Suprapubic skin (tissue), 4 donors: ENCODE results near the gene CDH1. TPM values are rescaled to one million over a fixed set of nuclear protein-coding genes. Genes with fewer than 3 reads are reported as not detected.

ENCODE experiments used
- DNase-seq, 2 donors: peaks; one replicate each; pipeline ENCODE4 v3.0.0-alpha.2; 2019; ENCODE audit warnings: low spot score in 2 of 2
- H3K27ac ChIP-seq: fragments of 200-600 bp; sonication (generic); one replicate; pipeline ENCODE4 v1.5.1; 2019
- H3K27me3 ChIP-seq: fragments of 200-600 bp; sonication (generic); one replicate; pipeline ENCODE4 v1.5.1; 2019
- H3K36me3 ChIP-seq: fragments of 200-600 bp; sonication (generic); one replicate; pipeline ENCODE4 v1.5.1; 2019
- H3K4me1 ChIP-seq: fragments of 200-600 bp; sonication (generic); one replicate; pipeline ENCODE4 v1.5.1; 2019
- H3K4me3 ChIP-seq: fragments of 200-600 bp; sonication (generic); one replicate; pipeline ENCODE4 v1.5.1; 2019; ENCODE audit warnings: mild to moderate bottlenecking
- H3K9me3 ChIP-seq: fragments of 200-600 bp; sonication (generic); one replicate; pipeline ENCODE4 v1.5.1; 2019
- CTCF ChIP-seq, 2 donors: fragments of 200-600 bp in 1 of 2; fragments of 450-650 bp in 1 of 2; sonication (generic) in 1 of 2; IDR thresholded peaks; one replicate each; pipeline ENCODE4 v1.5.1; 2016 to 2019; ENCODE audit warnings: antibody characterized with exemption in 2 of 2, mild to moderate bottlenecking in 1 of 2, moderate library complexity in 1 of 2
- EP300 ChIP-seq: sonication (generic); formaldehyde crosslinking; IDR thresholded peaks from one replicate; pipeline ENCODE4 v1.6.1; 2017; ENCODE audit warnings: antibody characterized with exemption
- POLR2A ChIP-seq, 2 donors: fragments of 450-650 bp; IDR thresholded peaks; one replicate each; pipeline ENCODE4 v1.6.1; 2017; ENCODE audit warnings: antibody characterized with exemption in 2 of 2, mild to moderate bottlenecking in 2 of 2, moderate library complexity in 2 of 2
- POLR2AphosphoS5 ChIP-seq, 3 donors: sonication (generic); formaldehyde crosslinking; IDR thresholded peaks; one replicate each; pipeline ENCODE4 v1.6.1; 2017; ENCODE audit warnings: antibody characterized with exemption in 3 of 3
- WGBS: methylation state at CpG from one replicate; pipeline ENCODE4 v1.1.5; 2018; 5-methylcytosine and 5-hydroxymethylcytosine counted together
- total RNA-seq, 4 donors: library from RNA; depleted of rRNA; stranded (reverse); fragments of >200 nt; gene quantifications; one replicate each; pipeline ENCODE4 v1.1.0, GENCODE V29; 2016

The CDH1 gene
- total RNA-seq, 4 donors from 2014 or later = 175 to 248 (median 223) TPM

GRCh38 chr16:68719993-68720489 lies 17.1 kb upstream of the CDH1 start:
- no peak for DNase-seq
- Histone ChIP-seq H3K36me3 (no peaks in the 10 kb centered on the region), H3K27ac (no peak overlapping the region), H3K4me1 (peaks cover 2% of the 10 kb centered on the region), H3K9me3 (no peaks in the 10 kb centered on the region), H3K27me3 (no peaks in the 10 kb centered on the region), H3K4me3 (no peak overlapping the region)
- 69% methylated on average over 2 of the region's 2 CpGs for whole genome bisulfite sequencing
- TF ChIP-seq POLR2AphosphoS5 (IDR thresholded peaks at IDR 0.05) = no peak
- TF ChIP-seq POLR2A (IDR thresholded peaks at IDR 0.05) = no peak
- TF ChIP-seq EP300 = no peak
- TF ChIP-seq CTCF (IDR thresholded peaks at IDR 0.05) = no peak

- H3K9me3 ChIP-seq = no peaks in the 10 kb centered on the region
- 54% methylated on average over 12 of the region's 12 CpGs for WGBS
- no peak overlapping the region for H3K27ac ChIP-seq
- no peak overlapping the region for H3K4me3 ChIP-seq
- H3K36me3 ChIP-seq = no peaks in the 10 kb centered on the region
- H3K4me1 ChIP-seq = peaks cover 2% of the 10 kb centered on the region
- DNase-seq = no peak
- H3K27me3 ChIP-seq = no peaks in the 10 kb centered on the region
- TF ChIP-seq POLR2A (IDR thresholded peaks at IDR 0.05) = no peak
- no peak for TF ChIP-seq POLR2AphosphoS5 (IDR thresholded peaks at IDR 0.05)
- no peak for TF ChIP-seq CTCF (IDR thresholded peaks at IDR 0.05)
- no peak for TF ChIP-seq EP300
These were observed 14.7 kb upstream of the CDH1 start for GRCh38 chr16:68722119-68723024.

GRCh38 chr16:68724797-68725196 lies 12.3 kb upstream of the CDH1 start:
- H3K4me3 ChIP-seq = no peak overlapping the region
- TF ChIP-seq EP300 (no peak), POLR2A (IDR thresholded peaks at IDR 0.05) (no peak), POLR2AphosphoS5 (IDR thresholded peaks at IDR 0.05) (no peak), CTCF (IDR thresholded peaks at IDR 0.05) (no peak)
- H3K9me3 ChIP-seq = no peaks in the 10 kb centered on the region
- 23% methylated on average over 2 of the region's 3 CpGs for WGBS
- DNase-seq = no peak
- H3K27ac ChIP-seq = no peak overlapping the region
- H3K36me3 ChIP-seq = no peaks in the 10 kb centered on the region
- H3K4me1 ChIP-seq = peaks cover 2% of the 10 kb centered on the region
- H3K27me3 ChIP-seq = no peaks in the 10 kb centered on the region

- Histone ChIP-seq H3K27me3 (peaks cover 3% of the 10 kb centered on the region), H3K27ac (no peak overlapping the region), H3K9me3 (no peaks in the 10 kb centered on the region), H3K36me3 (no peaks in the 10 kb centered on the region), H3K4me1 (peaks cover 10% of the 10 kb centered on the region), H3K4me3 (no peak overlapping the region)
- no peak for DNase-seq
- whole genome bisulfite sequencing = 84% methylated on average over 4 of the region's 4 CpGs
- TF ChIP-seq EP300 = no peak
- TF ChIP-seq POLR2A (IDR thresholded peaks at IDR 0.05) = no peak
- TF ChIP-seq CTCF (IDR thresholded peaks at IDR 0.05) = no peak
- no peak for TF ChIP-seq POLR2AphosphoS5 (IDR thresholded peaks at IDR 0.05)
These were observed 8.6 kb upstream of the CDH1 start for GRCh38 chr16:68728523-68728922.

GRCh38 chr16:68731637-68732036 lies 5.5 kb upstream of the CDH1 start:
- no peaks in the 10 kb centered on the region for H3K9me3 ChIP-seq
- TF ChIP-seq CTCF (IDR thresholded peaks at IDR 0.05) (no peak), POLR2A (IDR thresholded peaks at IDR 0.05) (no peak), POLR2AphosphoS5 (IDR thresholded peaks at IDR 0.05) (no peak), EP300 (no peak)
- DNase-seq = no peak
- H3K27ac ChIP-seq = no peak overlapping the region
- 34% methylated on average over 3 of the region's 3 CpGs for WGBS
- H3K4me1 ChIP-seq = peaks cover 10% of the 10 kb centered on the region
- no peaks in the 10 kb centered on the region for H3K36me3 ChIP-seq
- no peak overlapping the region for H3K4me3 ChIP-seq
- H3K27me3 ChIP-seq = peaks cover 13% of the 10 kb centered on the region
